HG03469 (cell line): ENCODE results near the gene ST7.

Source experiments
- ATAC-seq: cut with Tn5 transposase; IDR thresholded peaks from one replicate; pipeline ENCODE4 v1.9.1; 2021; ENCODE audit warnings: mild to moderate bottlenecking, moderate library complexity, moderate number of reproducible peaks; ENCODE audit not compliant: unreplicated experiment

ST7 gene

DNA sequence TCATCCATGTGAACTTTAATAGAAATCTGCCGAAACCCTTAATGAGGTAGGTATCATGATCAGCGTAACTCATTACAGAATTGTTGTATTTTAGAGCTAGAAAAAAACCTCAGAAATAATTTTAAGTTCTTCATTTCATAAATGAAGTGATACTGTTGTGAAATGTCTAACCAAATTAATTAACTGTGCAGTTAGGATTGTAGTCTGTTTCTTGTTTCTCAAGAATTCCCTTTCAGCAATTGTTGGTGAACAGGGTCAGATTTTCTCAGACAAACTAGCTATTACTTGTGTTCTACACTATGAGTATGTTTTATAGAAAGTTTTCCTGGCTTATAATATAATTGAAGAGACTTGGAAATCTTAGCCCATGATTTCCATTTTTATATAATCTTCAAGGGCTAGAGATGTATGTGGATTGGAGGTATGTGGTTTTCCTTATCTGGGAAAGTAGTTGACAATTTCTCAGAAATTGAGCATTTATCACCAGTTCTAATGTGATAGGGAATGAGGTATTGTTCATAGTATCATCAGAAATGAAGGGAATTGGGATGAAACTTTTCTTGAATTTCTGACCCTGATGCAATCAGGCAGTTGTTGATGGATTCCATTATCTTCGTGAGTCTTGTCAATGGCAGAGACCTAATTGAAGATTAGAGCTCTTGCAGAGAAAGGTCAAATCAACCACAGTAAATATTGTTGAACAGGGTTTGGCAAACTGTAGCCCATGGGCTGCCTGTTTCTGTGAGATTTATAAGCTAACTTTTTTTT, 55.0 kb downstream of the ST7 start:
- no peak for ATAC-seq

DNA sequence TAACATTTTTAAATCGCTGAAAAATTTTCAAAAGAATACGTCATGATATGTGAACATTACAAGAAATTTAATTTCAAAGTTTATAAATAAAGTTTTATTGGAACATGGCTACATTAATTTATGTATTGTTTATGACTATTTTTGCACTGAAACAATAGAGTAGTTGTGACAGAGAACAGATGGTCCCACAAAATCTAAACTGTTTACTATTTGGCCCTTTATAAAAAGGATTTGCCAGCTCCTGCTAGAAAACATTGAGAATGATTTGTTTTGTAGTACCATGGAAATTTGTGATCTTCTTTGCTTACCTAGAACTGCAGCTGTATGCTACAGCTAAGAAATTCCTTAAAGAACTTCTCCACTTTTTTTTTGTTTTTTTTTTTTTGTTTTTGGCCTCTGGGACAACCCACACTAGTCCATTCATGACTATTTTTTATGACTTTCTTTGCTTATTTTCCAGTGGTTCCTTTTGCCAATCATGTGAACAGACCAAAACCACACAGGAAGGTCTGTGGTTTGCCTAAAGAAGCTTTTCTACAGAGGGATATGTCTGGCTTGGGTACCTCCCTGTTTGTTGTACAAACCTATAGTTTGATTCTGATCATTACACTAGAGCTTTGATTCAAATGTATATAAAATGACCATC, 55.7 kb downstream of the ST7 start:
- ATAC-seq: no peak

DNA sequence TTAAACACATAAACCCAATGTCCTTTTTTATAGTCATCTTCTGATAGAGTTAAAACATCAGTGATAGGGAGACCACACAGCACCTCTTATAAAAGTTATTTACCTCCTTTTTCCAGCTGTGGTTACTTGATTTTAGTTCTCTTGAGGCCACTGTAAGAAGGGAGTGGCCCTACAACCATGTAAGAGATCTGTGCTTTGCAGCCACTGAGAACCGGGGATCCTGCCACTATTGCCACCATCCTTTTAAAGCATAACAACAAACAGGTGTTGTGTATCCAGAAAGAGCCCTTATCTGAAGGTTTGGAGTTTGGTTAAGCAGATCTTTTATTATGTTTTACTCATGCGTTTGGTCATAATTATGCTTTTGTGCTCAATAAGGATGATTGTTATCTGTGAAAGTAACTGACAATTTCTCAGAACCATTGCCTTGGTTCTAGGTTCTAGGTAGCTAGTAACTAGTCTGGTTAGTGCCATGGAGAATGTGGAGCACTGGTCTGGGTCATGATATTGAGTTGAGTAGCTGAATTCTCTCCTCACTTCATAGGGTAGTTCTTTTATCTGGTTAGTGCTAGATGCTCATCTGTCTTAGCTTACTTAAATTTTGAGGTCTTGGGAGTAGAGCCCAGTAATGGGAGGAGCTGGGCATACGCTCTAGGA, 56.5 kb downstream of the ST7 start:
- ATAC-seq: no peak

DNA sequence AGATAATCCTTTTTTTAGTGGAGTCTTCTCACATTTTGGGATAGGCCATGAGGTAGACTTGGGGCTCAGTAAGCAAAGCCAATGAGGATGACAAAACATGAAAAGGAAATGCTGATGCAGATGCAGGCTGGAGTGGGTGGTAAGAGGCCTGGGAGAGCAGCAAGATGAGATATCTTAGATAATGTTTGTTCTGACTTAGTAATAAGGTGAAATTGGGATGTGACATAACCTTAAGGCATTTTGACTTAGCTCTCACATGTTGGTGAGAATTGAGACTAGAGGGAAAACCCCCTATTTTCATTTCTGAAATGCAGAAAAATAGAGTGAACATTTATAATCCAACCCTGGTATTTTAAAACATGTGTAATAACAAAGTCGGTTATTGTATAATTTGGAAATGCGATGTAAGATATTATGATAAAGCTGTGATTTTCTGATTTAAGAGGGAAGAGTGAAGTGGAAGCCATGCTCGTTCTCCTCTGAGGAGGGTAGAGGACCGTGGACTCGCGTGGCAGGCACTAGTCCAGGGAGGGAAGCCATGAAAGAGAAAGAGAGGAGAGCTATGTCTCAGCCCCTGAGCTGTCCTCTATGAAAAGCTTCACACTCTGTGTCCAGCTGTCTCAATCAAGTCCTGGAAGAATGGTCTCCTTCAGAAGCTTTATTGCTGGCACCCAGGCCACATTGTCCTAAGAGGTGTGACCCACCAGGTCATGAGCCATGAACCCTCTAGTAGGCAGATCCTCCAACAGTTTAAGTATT, 57.3 kb downstream of the ST7 start:
- ATAC-seq: peak; percentile 26

DNA sequence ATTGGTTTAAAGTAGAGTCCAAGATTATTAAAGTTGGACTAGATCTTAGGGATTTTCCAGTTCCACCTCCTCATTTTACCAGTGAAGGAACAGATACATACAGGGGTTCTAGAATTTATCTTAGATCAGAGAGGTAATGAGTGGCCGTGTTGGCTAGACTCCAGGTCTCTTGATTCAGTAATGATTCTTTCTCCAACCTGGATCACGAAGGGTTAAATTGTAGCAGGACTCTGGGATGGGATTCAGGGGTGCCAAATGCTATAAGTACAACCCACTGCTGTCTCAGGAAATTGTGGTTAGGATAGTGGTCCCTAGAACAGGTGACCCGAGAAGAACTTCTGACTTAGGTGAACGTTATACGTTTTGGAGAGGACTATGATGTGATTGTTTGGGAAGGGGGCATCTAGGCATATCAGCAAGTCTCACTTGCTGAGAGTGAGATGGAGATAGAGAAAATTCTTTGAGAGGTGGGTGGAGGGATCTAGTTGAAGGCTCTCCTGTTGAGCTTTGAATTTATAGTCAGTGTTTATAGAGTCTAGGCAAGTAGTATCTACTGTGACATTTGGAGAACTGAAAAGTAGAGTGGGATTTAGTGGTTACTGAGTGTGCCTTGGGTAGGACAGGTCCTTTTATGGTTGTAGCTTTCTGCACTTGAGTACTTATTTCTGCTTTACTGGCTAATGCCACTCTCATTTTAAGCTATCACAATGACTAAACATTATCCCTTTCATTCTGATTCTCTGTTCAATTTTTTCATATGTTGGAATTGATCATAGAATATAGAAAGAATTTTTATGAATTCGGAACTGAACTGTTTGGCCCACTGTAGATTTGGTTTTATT, 58.3 kb downstream of the ST7 start:
- peak; percentile 77 for ATAC-seq

DNA sequence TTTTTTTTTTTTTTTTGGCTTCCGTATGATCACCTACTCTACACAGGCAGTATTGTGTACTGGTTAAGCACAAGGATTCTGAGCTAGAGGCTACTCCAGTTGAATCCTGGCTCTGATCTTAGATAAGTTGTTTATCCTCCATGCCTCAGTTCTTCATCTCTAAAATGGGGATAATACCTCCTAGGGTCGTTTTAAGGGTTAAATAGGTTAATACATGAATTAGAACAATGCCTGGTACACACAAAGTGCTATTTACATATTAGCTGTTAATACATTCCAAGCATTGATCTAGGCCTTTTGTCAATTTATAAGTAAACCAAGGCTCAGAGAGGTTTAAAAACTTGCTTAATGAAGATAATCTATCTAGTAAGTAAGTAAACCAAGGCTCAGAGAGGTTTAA, 59.0 kb downstream of the ST7 start:
- no peak for ATAC-seq

DNA sequence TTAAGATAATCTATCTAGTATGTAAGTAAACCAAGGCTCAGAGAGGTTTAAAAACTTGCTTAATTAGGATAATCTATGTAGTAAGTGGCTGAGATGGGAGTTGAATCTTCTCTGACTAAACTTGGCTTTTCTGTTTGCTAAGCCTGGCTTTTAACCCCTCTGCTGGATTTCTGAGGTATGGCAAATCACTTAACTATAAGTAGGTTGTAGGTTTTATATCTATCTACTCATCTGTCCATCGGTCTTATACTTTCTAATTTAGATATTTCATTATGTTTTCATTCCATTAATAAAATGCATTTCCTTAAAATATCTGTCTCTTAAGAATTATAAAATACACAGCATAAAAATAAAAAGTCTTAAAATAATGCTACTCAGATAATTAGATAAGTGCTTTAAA, 59.4 kb downstream of the ST7 start:
- ATAC-seq: no peak

DNA sequence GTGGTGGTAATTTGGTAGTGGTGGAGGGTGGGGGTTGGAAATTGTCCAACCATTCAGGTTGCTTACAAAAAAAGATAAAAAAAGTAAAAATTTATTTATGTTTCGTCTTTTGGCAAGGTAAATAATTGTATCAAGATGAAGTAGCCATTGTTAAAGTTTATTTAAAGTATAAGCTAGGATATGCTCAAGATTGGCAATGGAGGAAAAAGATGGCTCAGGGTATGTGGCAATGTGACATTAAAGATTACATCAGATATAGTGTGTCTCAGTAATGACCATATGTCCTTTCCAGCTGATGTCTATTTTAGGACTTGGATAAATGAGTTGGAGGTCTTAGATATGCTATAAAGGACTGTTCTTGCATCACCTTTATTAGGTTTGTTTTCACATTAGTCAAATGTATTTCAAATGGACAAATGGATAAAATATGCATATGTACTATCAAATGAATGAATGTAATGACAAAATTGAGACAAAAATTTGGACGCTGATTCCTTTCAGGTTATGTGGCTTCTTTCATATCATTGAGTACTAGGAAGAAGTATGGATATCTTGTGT, 60.9 kb downstream of the ST7 start:
- ATAC-seq: no peak

DNA sequence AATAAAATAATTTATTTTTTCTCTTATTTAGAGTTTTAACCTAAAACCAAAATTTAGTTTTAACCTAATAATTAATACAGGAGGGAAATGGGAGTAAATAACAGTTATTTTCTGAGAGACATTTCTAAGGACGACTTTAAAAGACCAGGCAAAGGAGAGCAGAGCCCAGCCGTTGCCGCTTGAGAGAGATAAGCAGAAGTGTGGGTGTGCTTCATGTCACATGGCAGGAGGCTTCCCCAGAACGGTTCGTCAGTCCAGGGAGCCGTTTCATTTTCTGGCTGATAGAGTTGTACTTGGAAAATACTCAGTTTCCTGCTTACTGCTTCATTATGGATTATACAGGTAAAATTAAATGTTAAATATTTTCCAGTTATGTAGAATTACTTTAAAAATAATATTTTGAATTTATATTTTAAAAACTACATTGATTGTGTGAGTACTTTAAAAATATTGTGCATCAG, 61.4 kb downstream of the ST7 start:
- peak; percentile 19 for ATAC-seq

DNA sequence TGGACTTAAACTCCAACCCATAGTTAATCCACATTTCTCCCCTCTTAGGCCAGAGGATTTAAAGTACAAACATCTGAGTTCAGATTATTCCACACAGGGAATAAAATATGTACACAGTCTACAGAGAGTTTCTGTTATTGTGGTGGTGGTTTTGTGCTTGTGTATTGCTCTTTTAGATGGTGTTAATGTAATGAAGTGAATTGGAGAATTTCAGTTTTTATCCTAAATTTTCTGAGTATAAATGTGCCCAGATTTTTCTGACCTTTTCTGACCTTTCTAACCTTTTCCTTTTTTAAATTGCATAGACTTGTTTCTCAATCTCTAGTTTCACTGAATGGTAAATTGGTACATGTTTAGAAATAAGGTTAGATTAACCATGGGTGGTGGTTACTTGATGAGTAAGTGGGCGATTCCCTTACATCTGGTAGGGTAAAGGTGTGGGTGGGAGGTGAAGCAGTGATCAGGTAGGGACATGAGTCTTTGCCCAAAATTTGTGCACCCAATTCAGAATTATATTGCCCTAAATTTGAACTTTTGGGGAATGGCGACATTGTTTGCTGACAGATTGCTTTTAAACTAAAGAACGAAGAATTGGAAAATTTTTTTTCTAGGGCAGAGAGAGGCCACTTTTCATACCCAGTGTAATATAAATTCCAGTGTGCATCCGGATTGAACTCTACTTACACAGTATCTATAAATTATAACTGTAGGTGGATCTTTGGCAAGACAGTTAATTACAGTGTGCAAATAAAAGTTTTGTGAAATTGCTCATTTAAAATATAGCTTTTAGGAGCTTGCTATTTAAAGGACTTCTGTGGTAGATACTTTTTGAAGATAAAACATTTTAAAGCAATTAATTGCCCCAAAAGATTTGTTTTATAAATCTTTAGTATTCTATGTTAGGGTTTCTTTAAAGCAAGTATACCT, 62.2 kb downstream of the ST7 start:
- ATAC-seq: no peak

DNA sequence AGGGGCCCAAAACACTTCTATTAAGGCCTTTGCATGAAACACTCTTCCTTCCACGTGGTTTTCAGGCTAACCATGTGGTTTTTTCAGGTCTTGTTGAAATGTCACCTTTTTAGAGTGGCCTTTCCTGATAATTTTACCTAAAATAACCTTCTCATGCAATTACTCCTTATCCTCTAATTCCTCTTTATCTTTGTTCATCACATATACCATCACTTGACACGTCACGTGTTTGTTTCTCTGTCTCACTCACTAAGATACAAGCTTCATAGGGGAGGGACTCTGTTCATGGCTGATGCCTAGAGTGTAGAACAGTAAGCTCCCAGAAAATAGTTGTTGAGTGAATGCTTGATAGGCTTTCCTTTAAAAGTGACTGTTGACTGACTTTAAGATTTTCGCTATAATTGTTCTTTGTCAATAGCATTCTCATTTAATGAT, 63.7 kb downstream of the ST7 start:
- ATAC-seq: no peak

DNA sequence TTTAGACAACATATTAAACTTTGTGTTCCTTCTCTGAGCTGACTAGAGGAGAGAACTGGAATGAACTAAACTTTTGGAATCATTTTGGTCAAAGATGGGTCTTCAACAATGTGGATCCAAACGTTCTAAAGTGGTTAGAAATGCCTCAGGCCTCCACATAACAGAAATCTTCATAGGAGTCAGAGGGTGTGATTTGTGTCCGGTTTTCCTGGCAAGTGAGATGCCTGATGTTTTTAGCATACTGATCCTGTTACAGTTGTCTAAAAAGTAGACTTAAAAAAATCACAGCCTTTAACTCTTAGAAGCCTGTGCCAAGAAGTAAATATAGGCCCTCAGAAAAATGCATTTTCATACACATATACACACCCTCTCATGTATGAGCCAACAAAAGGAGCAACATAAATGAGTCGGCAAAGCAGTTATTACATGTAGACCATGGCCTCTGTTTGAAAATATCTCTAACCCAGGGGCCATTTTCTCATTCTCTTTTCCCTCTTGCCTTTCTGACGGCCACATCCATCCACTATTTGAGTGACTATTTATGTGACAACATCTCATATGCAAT, 64.5 kb downstream of the ST7 start:
- ATAC-seq: no peak

DNA sequence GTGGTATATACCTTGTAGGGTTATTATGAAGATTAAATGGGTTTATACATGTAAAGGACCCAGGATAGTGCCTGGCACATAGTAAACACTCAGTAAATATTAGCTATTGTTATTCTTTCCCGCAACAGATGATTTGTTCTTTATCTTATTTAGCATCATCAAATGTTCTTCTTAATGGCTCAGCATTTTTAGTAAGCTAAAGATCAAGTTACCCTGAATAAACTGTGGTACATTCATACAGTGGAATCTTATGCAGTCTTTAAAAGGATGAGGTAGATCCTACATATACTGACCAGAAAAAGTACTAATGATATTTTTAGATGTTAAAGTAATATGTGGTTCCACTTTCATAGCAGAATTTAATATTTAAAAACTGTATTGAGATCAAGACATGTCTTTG, 65.4 kb downstream of the ST7 start:
- ATAC-seq: no peak

DNA sequence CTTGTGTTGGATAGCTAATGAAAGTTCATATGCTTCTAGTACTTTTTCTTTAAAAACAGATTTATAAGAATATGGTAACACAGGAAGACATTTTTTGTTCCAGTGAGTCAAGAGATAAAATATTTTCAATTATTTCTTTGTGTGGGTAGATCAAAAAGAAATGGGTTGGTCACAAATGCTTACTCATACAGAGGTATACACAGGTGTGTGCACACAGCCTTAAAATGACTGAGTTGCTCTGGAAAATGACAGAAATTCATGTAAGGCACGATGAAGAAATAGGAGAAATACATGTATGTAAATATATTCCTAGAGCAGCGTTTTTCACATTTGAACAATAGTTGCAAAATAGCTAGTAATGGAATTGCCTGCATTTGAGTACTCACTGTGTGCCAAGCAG, 66.0 kb downstream of the ST7 start:
- ATAC-seq: no peak

DNA sequence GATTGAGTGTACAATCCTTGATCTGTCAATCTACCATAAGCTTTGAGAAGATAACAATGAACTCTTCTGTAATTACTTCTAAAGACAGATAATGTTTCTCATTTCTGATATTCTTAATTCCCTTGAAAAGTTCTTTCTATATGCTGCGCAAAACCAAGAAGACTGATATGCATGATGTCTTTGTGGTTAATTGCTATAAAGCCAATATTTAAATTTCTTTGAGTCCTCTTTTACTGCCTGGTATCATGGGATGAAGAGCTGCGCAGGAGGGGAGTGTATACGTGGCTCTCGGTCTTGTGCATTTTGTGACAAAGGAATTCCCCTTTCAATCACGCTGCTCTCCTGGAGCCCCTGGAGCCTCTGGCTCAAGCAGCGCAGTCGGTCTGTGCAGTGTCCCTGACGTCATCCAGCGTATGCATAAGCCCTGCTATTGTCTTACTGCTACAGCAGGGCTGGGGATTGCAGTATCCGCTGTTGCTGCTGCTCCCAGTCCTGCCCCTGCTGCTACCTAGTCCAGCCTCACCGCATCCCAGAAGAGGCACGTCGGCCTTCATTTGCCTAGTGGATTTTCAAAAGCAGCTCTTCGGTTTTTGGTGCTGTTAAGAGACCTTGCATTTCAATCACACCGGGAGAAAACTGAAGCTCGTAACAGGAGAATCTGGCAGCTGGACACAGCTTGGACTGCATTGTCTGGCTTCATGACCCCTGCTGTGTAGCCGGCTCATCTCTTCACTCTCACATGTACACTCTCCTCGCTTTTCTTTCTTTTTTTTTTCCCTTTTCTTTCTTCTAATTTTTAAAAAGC, 66.7 kb downstream of the ST7 start:
- ATAC-seq: no peak

DNA sequence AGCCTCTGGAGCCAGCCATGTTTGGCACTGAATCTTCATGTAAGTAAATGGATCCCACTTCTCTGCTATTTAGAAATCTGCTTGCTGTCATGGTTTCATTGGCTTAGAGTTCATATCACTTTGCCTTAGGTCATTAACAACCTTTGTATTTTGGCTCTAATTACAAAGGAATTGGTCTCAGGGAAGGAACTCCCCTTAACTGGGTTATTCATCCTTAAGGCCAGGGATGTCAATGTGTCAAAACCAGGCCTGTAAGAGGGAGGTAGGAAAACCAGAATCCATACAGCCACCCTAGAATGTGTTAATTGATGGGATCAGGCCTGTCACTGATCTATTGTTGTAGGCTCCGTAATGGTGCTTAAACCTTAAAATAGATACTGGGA, 67.3 kb downstream of the ST7 start:
- ATAC-seq: no peak

DNA sequence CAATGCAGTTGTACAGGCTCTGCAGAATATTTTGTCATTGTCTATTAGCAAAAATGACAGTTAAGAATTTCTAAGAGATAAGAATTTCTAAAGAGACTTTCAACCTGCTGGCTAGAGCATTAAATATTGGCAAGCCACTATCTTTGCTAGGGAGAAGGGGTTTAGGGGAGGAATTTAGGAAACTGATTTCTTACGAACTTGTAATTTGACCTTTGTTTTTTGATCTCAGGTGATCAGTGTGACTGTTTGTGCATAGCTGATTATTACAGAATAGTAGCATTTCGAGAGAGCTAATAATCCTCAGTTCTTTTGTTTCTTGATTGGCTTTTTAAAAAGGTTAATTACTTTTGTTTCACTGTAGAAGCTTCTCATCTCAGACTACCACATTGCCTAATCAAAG, 68.1 kb downstream of the ST7 start:
- ATAC-seq: no peak

DNA sequence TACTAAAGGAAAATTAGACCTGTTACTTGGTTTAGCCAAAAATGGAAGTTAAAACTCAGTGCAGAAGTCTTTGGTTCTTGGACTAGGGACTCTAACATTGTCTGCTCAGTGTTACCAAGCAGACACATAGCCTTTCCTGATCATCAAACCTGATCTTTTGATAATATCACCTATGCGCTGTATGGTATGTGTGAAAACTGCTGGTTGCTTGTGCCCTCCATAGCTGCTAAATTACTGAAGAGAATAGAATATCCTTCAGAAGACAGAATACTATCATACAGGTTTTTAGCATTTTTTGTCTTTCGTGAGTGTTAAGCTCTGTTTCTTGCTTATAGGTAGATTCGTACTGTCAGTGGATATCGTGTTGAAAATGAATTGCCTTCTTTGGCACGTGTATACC, 68.7 kb downstream of the ST7 start:
- ATAC-seq: no peak
